NB4 (cell line): ENCODE measurements around the gene BCAT1.

Experiments used
- CTCF ChIP-seq: IDR thresholded peaks from one replicate; pipeline ENCODE4 v1.5.1; 2012; ENCODE audit warnings: low read depth, low read length
- MAX ChIP-seq: IDR thresholded peaks from 2 replicates; pipeline ENCODE4 v1.6.1; 2011; ENCODE audit warnings: low read depth, low read length
- MYC ChIP-seq: IDR thresholded peaks from 2 replicates; pipeline ENCODE4 v1.6.1; 2011; ENCODE audit warnings: low read depth, low read length
- POLR2A ChIP-seq: IDR thresholded peaks from 2 replicates; pipeline ENCODE4 v1.6.1; 2011; ENCODE audit warnings: mild to moderate bottlenecking; ENCODE audit not compliant: insufficient read length; ENCODE audit errors: extremely low read depth

DNA sequence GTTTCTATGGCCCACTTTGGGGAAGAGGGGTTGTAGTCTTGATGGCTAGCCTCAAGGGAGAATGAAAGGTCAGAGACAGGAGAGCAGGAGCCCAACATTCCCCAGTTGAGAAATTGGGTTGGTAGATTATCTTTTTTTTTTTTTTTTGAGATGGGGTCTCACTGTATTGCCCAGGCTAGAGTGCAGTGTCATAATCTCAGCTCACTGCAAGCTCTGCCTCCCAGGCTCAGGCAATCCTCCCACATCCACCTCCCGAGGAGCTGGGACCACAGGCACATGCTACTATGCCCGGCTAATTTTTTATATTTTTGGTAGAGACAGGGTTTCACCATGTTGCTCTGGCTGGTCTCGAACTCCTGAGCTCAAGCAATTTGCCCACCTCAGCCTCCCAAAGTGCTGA, 34.9 kb downstream of the BCAT1 start:
- TF ChIP-seq POLR2A (no peak), MAX (no peak), CTCF (no peak), MYC (no peak)
